HepG2 (cell line): ENCODE measurements around the gene RAB36. TPM values are rescaled to one million over a fixed set of nuclear protein-coding genes. Genes with fewer than 3 reads are reported as not detected.
A peak's percentile ranks its signal among the peaks of the same experiment; 100 is the strongest.

ENCODE experiments used
- ATAC-seq: fragments of 200-7000 bp; cut with Tn5 transposase; 3 replicates; pipeline ENCODE4 v1.9.1; 2020; ENCODE audit warnings: mild to moderate bottlenecking, moderate library complexity
- BruUV-seq: library from RNA; stranded (reverse); fragments of 400-500 nt; replicated peaks from 2 replicates; lab custom pipeline; 2021; lab: Mats Ljungman, UMichigan
- CTCF ChIA-PET: fragments of 300-600 bp; formaldehyde crosslinking; extraction: SDS; loops from one replicate; lab custom pipeline; 2021; ENCODE audit warnings: low total read pairs, inconsistent platforms, low intra/inter-chr PET ratio; lab: Yijun Ruan, JAX
- POLR2A ChIA-PET: fragments of 350-600 bp; sonication (Branson Sonifier 250); formaldehyde crosslinking; loops from one replicate; lab custom pipeline; 2020; ENCODE audit warnings: antibody characterized with exemption, inconsistent platforms; lab: Yijun Ruan, JAX
- DNase-seq: peaks from one replicate; pipeline ENCODE4 v3.0.0-alpha.2; 2015; ENCODE audit warnings: low spot score
- FAIRE-seq: peaks from 3 replicates; lab custom pipeline; 2011; peaks lifted over from hg19 to GRCh38; lab: Jason Lieb, UNC
- H2AFZ ChIP-seq: one replicate; pipeline ENCODE4 v1.6.1; 2011; ENCODE audit warnings: low read length, inconsistent platforms
- H3K27ac ChIP-seq: fragments of 300-600 bp; 3 replicates; pipeline ENCODE4 v1.8.0; 2011; ENCODE audit warnings: mixed run types, mild to moderate bottlenecking, mixed read lengths, low read length, inconsistent platforms; ENCODE audit not compliant: insufficient read depth; ENCODE audit errors: extremely low read length
- H3K27me3 ChIP-seq, 2 experiments: fragments of 200-600 bp in 1 of 2; 2 replicates in 1 of 2; 3 replicates in 1 of 2; pipeline versions ENCODE4 v1.6.0 to v1.8.0; 2011; ENCODE audit warnings: low read length in 2 of 2, mild to moderate bottlenecking in 2 of 2, moderate library complexity in 2 of 2, inconsistent platforms in 1 of 2; ENCODE audit not compliant: insufficient read depth in 2 of 2, control insufficient read depth in 1 of 2
- H3K36me3 ChIP-seq, 2 experiments: fragments of 200-600 bp in 1 of 2; replicated peaks in 1 of 2; 2 replicates in 1 of 2; 3 replicates in 1 of 2; pipeline versions ENCODE4 v1.5.1 to v1.8.0; 2011; ENCODE audit warnings: low read length in 2 of 2, inconsistent platforms in 1 of 2; ENCODE audit not compliant: insufficient read depth in 2 of 2, control insufficient read depth in 1 of 2
- H3K4me1 ChIP-seq: 2 replicates; pipeline ENCODE4 v1.5.1; 2012; ENCODE audit warnings: low read length, inconsistent platforms; ENCODE audit not compliant: insufficient read depth
- H3K4me2 ChIP-seq: 2 replicates; pipeline ENCODE4 v1.6.0; 2011; ENCODE audit warnings: low read depth, low read length, inconsistent platforms
- H3K4me3 ChIP-seq, 3 experiments: fragments of 200-600 bp in 1 of 3; sonication (generic), shearing (Covaris generic) in 1 of 3; replicated peaks in 1 of 3; 2 replicates each; pipeline ENCODE4 v1.5.1; 2011 to 2016; ENCODE audit warnings: low read length in 3 of 3, inconsistent platforms in 2 of 3, low read depth in 2 of 3, mild to moderate bottlenecking in 2 of 3, control low read depth in 1 of 3, mixed read lengths in 1 of 3; ENCODE audit not compliant: insufficient read depth in 1 of 3
- H3K79me2 ChIP-seq: one replicate; pipeline ENCODE4 v1.6.1; 2011; ENCODE audit warnings: low read length, inconsistent platforms; ENCODE audit not compliant: insufficient read depth
- H3K9ac ChIP-seq: 2 replicates; pipeline ENCODE4 v1.6.0; 2011; ENCODE audit warnings: mild to moderate bottlenecking, low read depth, low read length, inconsistent platforms; ENCODE audit not compliant: insufficient read depth
- H3K9me3 ChIP-seq: 2 replicates; pipeline ENCODE4 v1.5.1; 2012; ENCODE audit warnings: mild to moderate bottlenecking, low read length
- H4K20me1 ChIP-seq: 2 replicates; pipeline ENCODE4 v1.6.0; 2011; ENCODE audit warnings: inconsistent platforms, mild to moderate bottlenecking, low read length, moderate library complexity; ENCODE audit not compliant: insufficient read depth
- GATA4 ChIP-seq: sonication (generic); IDR thresholded peaks from 2 replicates; pipeline ENCODE4 v1.6.1; 2016; ENCODE audit warnings: antibody characterized with exemption, low read depth, borderline replicate concordance
- KLF15 ChIP-seq: sonication (generic); formaldehyde crosslinking; IDR thresholded peaks from 2 replicates; pipeline ENCODE4 v1.8.1; 2023; ENCODE audit warnings: borderline replicate concordance, mild to moderate bottlenecking, inconsistent platforms, missing genetic modification reagents, mixed read lengths
- MYNN ChIP-seq: sonication (generic); formaldehyde crosslinking; IDR thresholded peaks from 2 replicates; pipeline ENCODE4 v1.4.0; 2020; ENCODE audit warnings: mild to moderate bottlenecking, low read depth, missing genetic modification reagents
- TBX3 ChIP-seq: fragments of 450-650 bp; IDR thresholded peaks from 2 replicates; pipeline ENCODE4 v1.6.1; 2017; ENCODE audit warnings: antibody characterized with exemption, mild to moderate bottlenecking, inconsistent platforms, borderline replicate concordance
- ZNF124 ChIP-seq: sonication (generic); formaldehyde crosslinking; IDR thresholded peaks from 2 replicates; pipeline ENCODE4 v1.4.0; 2020; ENCODE audit warnings: missing genetic modification reagents
- ZNF432 ChIP-seq: sonication (generic); formaldehyde crosslinking; IDR thresholded peaks from 2 replicates; pipeline ENCODE4 v1.5.0; 2020; ENCODE audit warnings: missing genetic modification reagents, mild to moderate bottlenecking, borderline replicate concordance
- ZNF552 ChIP-seq: sonication (generic); formaldehyde crosslinking; IDR thresholded peaks from 2 replicates; pipeline ENCODE4 v1.9.0; 2022; ENCODE audit warnings: missing genetic modification reagents, mild to moderate bottlenecking, borderline replicate concordance
- ZNF83 ChIP-seq: sonication (generic); formaldehyde crosslinking; IDR thresholded peaks from 2 replicates; pipeline ENCODE4 v1.4.0; 2020; ENCODE audit warnings: missing genetic modification reagents, mild to moderate bottlenecking, borderline replicate concordance
- WGBS: methylation state at CpG from one replicate; pipeline ENCODE4 v1.1.6; 2017; ENCODE audit warnings: low lambda C conversion rate; 5-methylcytosine and 5-hydroxymethylcytosine counted together
- in situ Hi-C: cut with HindIII; loops from 2 replicates; pipeline ENCODE4 v1.10.0; 2017; ENCODE audit warnings: low pct_unique_long_range_greater_than_20kb; ENCODE audit not compliant: extremely low pct_ligation_motif_present
- intact Hi-C: fragments of 100-400 bp; cut with micrococcal nuclease; formaldehyde crosslinking; loops from one replicate; pipeline ENCODE4 v1.10.0; 2022; ENCODE audit not compliant: unreplicated experiment
- polyA plus RNA-seq, 8 experiments: library from polyadenylated mRNA; depleted of rRNA in 3 of 8; stranded (reverse) in 7 of 8; unstranded in 1 of 8; fragments of >200 nt; fragmentation: Illumina TruSeq in 4 of 8; extraction: Trizol in 4 of 8; gene quantifications; 2 replicates each; pipeline versions ENCODE4 v1.2.1 to v1.2.3, GENCODE V29; 2011 to 2016; ENCODE audit warnings: low read depth in 4 of 8, missing spikeins in 1 of 8, mixed read lengths in 1 of 8; ENCODE audit not compliant: insufficient read depth in 1 of 8
- total RNA-seq, 5 experiments: library from RNA; depleted of rRNA; stranded (reverse); fragments of >200 nt; fragmentation: Illumina TruSeq; extraction: Trizol; gene quantifications; 2 replicates each; pipeline ENCODE4 v1.2.3, GENCODE V29; 2016; ENCODE audit warnings: low read depth in 1 of 5
- TF ChIP-seq, protein P1 (sequence below): sonication (generic); formaldehyde crosslinking; IDR thresholded peaks from 2 replicates; pipeline ENCODE4 v1.5.0; 2020; ENCODE audit warnings: mild to moderate bottlenecking, missing genetic modification reagents

Gene RAB36
- total and polyA plus RNA-seq, 2 of the 13 experiments (the other 11 are each of a cell fraction or from before 2014, with no cell fraction given), result 0.24 to 0.86 TPM

DNA sequence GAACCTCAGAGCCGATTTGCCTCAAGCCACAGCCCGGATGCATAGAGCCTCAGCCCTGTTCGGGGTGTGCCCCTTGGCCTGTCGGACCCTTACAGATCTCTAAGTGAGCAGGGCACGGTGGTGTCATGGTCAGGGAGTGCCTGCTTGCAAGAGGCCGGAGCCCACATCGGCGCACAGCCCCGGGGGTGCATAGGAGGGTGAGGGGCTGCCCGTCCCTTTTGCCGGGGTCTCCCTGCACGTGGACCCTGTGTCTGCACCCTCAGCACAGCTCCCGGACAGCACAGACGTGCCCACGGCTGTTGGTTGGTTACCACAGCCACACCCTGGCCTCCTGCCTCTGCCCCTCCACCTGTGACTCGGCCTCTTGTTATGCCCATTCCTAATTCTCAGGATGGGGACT, 6.5 kb downstream of the RAB36 start:
- in situ Hi-C loops, result loop anchor here (25.0 kb wide), 1 partner anchor 410 kb away; no protein-coding TSS in a partner anchor
- WGBS, result 96% methylated on average over 4 of the region's 16 CpGs
- H3K4me1 ChIP-seq, result peaks cover 97% of the 10 kb centered on the region
- no peaks in the 10 kb centered on the region; a peak in 1 of 5 replicates for H3K27me3 ChIP-seq
- no peaks in the 10 kb centered on the region for H3K9me3 ChIP-seq
- H3K36me3 ChIP-seq, result no peaks in the 10 kb centered on the region
- H3K4me3 ChIP-seq, result no peak overlapping the region
- no peak overlapping the region for H2AFZ ChIP-seq
- peak overlapping the region; percentile 79 for H3K27ac ChIP-seq
- no peak for TF ChIP-seq ZNF83 (CRISPR knock-in tag)
- TF ChIP-seq ZNF432 (CRISPR knock-in tag), result no peak
- H3K4me2 ChIP-seq, result peak overlapping the region; percentile 65; the same call in 1 of the 2 replicates
- ChIA-PET POLR2A (no interaction called here), CTCF (no interaction called here)
- H3K9ac ChIP-seq, result peak overlapping the region; percentile 11; the same call in 1 of the 2 replicates
- no peaks in the 10 kb centered on the region for H4K20me1 ChIP-seq
- FAIRE-seq (no peak), DNase-seq (no peak), ATAC-seq (no peak)
- BruUV-seq, result no TSS peak
- H3K79me2 ChIP-seq, result no peaks in the 10 kb centered on the region
- intact Hi-C loops, result no loop called here

DNA sequence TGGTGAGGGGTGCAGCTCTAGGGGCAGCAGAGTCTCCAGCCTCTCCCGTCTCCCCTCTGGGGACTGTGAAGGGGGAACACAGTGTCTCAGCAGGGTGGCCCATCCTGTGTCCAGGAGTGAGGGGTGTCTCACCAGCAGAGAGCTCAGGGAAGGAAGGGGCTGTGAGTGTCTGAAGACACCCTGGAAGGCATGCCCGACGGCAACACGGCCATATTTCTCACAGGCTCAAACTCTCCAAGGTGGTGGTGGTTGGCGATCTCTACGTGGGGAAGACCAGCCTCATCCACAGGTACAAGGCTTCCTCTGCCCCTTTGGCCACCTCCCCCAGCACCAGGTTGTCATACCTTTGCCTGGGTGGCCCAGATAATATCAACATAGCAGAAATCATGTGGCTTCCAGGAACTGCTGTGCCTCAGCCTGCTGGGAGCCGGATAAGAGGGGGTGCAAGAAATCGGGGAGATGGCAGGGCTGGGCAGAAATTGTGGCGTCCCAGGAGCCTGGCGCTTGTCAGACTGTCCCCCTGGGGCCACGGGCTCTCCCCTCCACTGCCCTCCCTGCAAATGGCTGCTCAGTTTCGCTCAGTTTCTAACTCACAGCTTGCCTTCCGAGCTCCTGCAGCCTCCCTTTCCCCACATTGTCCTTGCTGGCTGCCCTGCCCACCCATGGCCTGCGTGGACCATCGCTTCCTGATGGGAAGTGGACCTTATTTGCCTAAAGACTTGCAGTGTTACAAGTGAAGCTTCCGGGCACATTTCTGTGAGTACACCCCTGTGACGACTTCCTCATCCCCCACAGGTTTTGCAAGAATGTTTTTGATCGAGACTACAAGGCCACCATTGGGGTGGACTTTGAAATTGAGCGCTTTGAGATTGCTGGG, 7.2 kb downstream of the RAB36 start:
- ChIA-PET CTCF (no interaction called here), POLR2A (interaction anchor here (1.2 to 2.1 kb wide), 3 partner anchors 10 to 77 kb away, joined by 5 to 9 read pairs (median 5); partner anchors contain the start of gene RSPH14)
- peak; percentile 90 for DNase-seq
- H2AFZ ChIP-seq, result no peak overlapping the region
- peak overlapping the region in 1 of 3 experiments; percentile 33; a peak in 2 of 6 replicates for H3K4me3 ChIP-seq
- no peaks in the 10 kb centered on the region for H4K20me1 ChIP-seq
- no peaks in the 10 kb centered on the region; a peak in 1 of 5 replicates for H3K27me3 ChIP-seq
- H3K9ac ChIP-seq, result peak overlapping the region; percentile 55; the same call in 1 of the 2 replicates
- H3K4me2 ChIP-seq, result peak overlapping the region; percentile 65
- 41% methylated on average over 11 of the region's 19 CpGs for WGBS
- intact Hi-C loops (no loop called here), in situ Hi-C loops (loop anchor here (25.0 kb wide), 1 partner anchor 410 kb away; no protein-coding TSS in a partner anchor)
- BruUV-seq, result no TSS peak
- FAIRE-seq, result peak; percentile 12
- no peaks in the 10 kb centered on the region for H3K36me3 ChIP-seq
- ATAC-seq, result peak; percentile 29
- H3K9me3 ChIP-seq, result no peaks in the 10 kb centered on the region
- H3K4me1 ChIP-seq, result peaks cover 97% of the 10 kb centered on the region
- peak overlapping the region; percentile 79 for H3K27ac ChIP-seq
- H3K79me2 ChIP-seq, result no peaks in the 10 kb centered on the region
- TF ChIP-seq ZNF552 (CRISPR knock-in tag), result no peak
- no peak for TF ChIP-seq GATA4
- TF ChIP-seq ZNF124, result 0 out of 2 replicates have a peak, but pooled peaks have one; percentile 20
- TF ChIP-seq, protein P1, sequence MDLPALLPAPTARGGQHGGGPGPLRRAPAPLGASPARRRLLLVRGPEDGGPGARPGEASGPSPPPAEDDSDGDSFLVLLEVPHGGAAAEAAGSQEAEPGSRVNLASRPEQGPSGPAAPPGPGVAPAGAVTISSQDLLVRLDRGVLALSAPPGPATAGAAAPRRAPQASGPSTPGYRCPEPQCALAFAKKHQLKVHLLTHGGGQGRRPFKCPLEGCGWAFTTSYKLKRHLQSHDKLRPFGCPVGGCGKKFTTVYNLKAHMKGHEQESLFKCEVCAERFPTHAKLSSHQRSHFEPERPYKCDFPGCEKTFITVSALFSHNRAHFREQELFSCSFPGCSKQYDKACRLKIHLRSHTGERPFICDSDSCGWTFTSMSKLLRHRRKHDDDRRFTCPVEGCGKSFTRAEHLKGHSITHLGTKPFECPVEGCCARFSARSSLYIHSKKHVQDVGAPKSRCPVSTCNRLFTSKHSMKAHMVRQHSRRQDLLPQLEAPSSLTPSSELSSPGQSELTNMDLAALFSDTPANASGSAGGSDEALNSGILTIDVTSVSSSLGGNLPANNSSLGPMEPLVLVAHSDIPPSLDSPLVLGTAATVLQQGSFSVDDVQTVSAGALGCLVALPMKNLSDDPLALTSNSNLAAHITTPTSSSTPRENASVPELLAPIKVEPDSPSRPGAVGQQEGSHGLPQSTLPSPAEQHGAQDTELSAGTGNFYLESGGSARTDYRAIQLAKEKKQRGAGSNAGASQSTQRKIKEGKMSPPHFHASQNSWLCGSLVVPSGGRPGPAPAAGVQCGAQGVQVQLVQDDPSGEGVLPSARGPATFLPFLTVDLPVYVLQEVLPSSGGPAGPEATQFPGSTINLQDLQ, result no peak
- TF ChIP-seq KLF15 (CRISPR knock-in tag), result no peak
- no peak for TF ChIP-seq MYNN (CRISPR knock-in tag)
- no peak for TF ChIP-seq TBX3
